ENCODE results near the gene PROX1.

Gene PROX1

GRCh38 chr1:213953806-213954205 lies 34.0 kb upstream of the PROX1 start:
- Histone ChIP-seq H3K9me3 (ENCODE audit: low read length) (no peaks in the 10 kb centered on the region), H4K20me1 (ENCODE audit: insufficient read depth, low read length) (no peaks in the 10 kb centered on the region), H2AFZ (ENCODE audit: low read length) (no peak overlapping the region), H3K79me2 (ENCODE audit: insufficient read depth, low read length) (no peaks in the 10 kb centered on the region), H3K9me2 (ENCODE audit: low read depth, low read length) (no peaks in the 10 kb centered on the region), H3K27ac (ENCODE audit: low read depth, low read length, poor library complexity, severe bottlenecking) (no peak overlapping the region), H3K9ac (ENCODE audit: low read length) (no peak overlapping the region), H3K36me3 (ENCODE audit: insufficient read depth, low read length) (no peaks in the 10 kb centered on the region), H3K4me3 (ENCODE audit: low read depth, low read length, poor library complexity, severe bottlenecking) (no peak overlapping the region), H3K4me1 (ENCODE audit: insufficient read depth, low read length, severe bottlenecking) (no peaks in the 10 kb centered on the region), H3F3A (ENCODE audit: insufficient read depth, low read length) (no peaks in the 10 kb centered on the region), H3K4me2 (ENCODE audit: low read length) (no peak overlapping the region), H3K27me3 (ENCODE audit: insufficient read depth, low read length) (no peaks in the 10 kb centered on the region; the same call in 1 of the 2 replicates)
- TF ChIP-seq EZH2 (IDR thresholded peaks at IDR 0.05; ENCODE audit: borderline replicate concordance, low read length), result no peak

GRCh38 chr1:213956295-213956770 lies 31.4 kb upstream of the PROX1 start:
- no peaks in the 10 kb centered on the region for H3K36me3 ChIP-seq (ENCODE audit: insufficient read depth, low read length)
- no peak overlapping the region for H2AFZ ChIP-seq (ENCODE audit: low read length)
- no peak overlapping the region for H3K4me3 ChIP-seq (ENCODE audit: low read depth, low read length, poor library complexity, severe bottlenecking)
- no peaks in the 10 kb centered on the region; the same call in 1 of the 2 replicates for H3K27me3 ChIP-seq (ENCODE audit: insufficient read depth, low read length)
- no peaks in the 10 kb centered on the region for H4K20me1 ChIP-seq (ENCODE audit: insufficient read depth, low read length)
- no peaks in the 10 kb centered on the region for H3K9me2 ChIP-seq (ENCODE audit: low read depth, low read length)
- H3K4me2 ChIP-seq (ENCODE audit: low read length), result no peak overlapping the region
- H3K4me1 ChIP-seq (ENCODE audit: insufficient read depth, low read length, severe bottlenecking), result no peaks in the 10 kb centered on the region
- H3K27ac ChIP-seq (ENCODE audit: low read depth, low read length, poor library complexity, severe bottlenecking), result no peak overlapping the region
- no peak overlapping the region for H3K9ac ChIP-seq (ENCODE audit: low read length)
- H3K79me2 ChIP-seq (ENCODE audit: insufficient read depth, low read length), result no peaks in the 10 kb centered on the region
- no peaks in the 10 kb centered on the region for H3K9me3 ChIP-seq (ENCODE audit: low read length)
- H3F3A ChIP-seq (ENCODE audit: insufficient read depth, low read length), result no peaks in the 10 kb centered on the region
- no peak for TF ChIP-seq EZH2 (IDR thresholded peaks at IDR 0.05; ENCODE audit: borderline replicate concordance, low read length)
- TF ChIP-seq CTCF (IDR thresholded peaks at IDR 0.05; ENCODE audit: low read length), result no peak

- Histone ChIP-seq H3K4me3 (ENCODE audit: low read depth, low read length, poor library complexity, severe bottlenecking) (no peak overlapping the region), H2AFZ (ENCODE audit: low read length) (no peak overlapping the region), H3K36me3 (ENCODE audit: insufficient read depth, low read length) (no peaks in the 10 kb centered on the region), H3K9ac (ENCODE audit: low read length) (no peak overlapping the region), H3K27ac (ENCODE audit: low read depth, low read length, poor library complexity, severe bottlenecking) (no peak overlapping the region), H3K4me2 (ENCODE audit: low read length) (no peak overlapping the region), H4K20me1 (ENCODE audit: insufficient read depth, low read length) (no peaks in the 10 kb centered on the region), H3K27me3 (ENCODE audit: insufficient read depth, low read length) (no peaks in the 10 kb centered on the region), H3K9me2 (ENCODE audit: low read depth, low read length) (no peaks in the 10 kb centered on the region), H3K79me2 (ENCODE audit: insufficient read depth, low read length) (no peaks in the 10 kb centered on the region), H3K9me3 (ENCODE audit: low read length) (no peaks in the 10 kb centered on the region), H3F3A (ENCODE audit: insufficient read depth, low read length) (no peaks in the 10 kb centered on the region), H3K4me1 (ENCODE audit: insufficient read depth, low read length, severe bottlenecking) (no peaks in the 10 kb centered on the region)
- TF ChIP-seq EZH2 (IDR thresholded peaks at IDR 0.05; ENCODE audit: borderline replicate concordance, low read length), result no peak
- TF ChIP-seq CTCF (IDR thresholded peaks at IDR 0.05; ENCODE audit: low read length), result no peak
These were observed 29.4 kb upstream of the PROX1 start for GRCh38 chr1:213958346-213958745.

GRCh38 chr1:213960963-213961362 lies 26.8 kb upstream of the PROX1 start:
- no peak overlapping the region for H3K9ac ChIP-seq (ENCODE audit: low read length)
- H3K9me2 ChIP-seq (ENCODE audit: low read depth, low read length), result no peaks in the 10 kb centered on the region
- no peaks in the 10 kb centered on the region for H3K4me1 ChIP-seq (ENCODE audit: insufficient read depth, low read length, severe bottlenecking)
- no peak overlapping the region for H3K4me3 ChIP-seq (ENCODE audit: low read depth, low read length, poor library complexity, severe bottlenecking)
- H2AFZ ChIP-seq (ENCODE audit: low read length), result no peak overlapping the region
- H4K20me1 ChIP-seq (ENCODE audit: insufficient read depth, low read length), result no peaks in the 10 kb centered on the region
- no peak overlapping the region for H3K27ac ChIP-seq (ENCODE audit: low read depth, low read length, poor library complexity, severe bottlenecking)
- no peaks in the 10 kb centered on the region for H3K27me3 ChIP-seq (ENCODE audit: insufficient read depth, low read length)
- no peaks in the 10 kb centered on the region for H3K36me3 ChIP-seq (ENCODE audit: insufficient read depth, low read length)
- no peaks in the 10 kb centered on the region for H3K9me3 ChIP-seq (ENCODE audit: low read length)
- no peak overlapping the region for H3K4me2 ChIP-seq (ENCODE audit: low read length)
- no peak for TF ChIP-seq CTCF (IDR thresholded peaks at IDR 0.05; ENCODE audit: low read length)
- H3K79me2 ChIP-seq (ENCODE audit: insufficient read depth, low read length), result no peaks in the 10 kb centered on the region
- H3F3A ChIP-seq (ENCODE audit: insufficient read depth, low read length), result no peaks in the 10 kb centered on the region
